ENCODE data around the gene BTG4. TPM values are rescaled to one million over a fixed set of nuclear protein-coding genes. Genes with fewer than 3 reads are reported as not detected.

BTG4 gene
- not detected for total RNA-seq

DNA sequence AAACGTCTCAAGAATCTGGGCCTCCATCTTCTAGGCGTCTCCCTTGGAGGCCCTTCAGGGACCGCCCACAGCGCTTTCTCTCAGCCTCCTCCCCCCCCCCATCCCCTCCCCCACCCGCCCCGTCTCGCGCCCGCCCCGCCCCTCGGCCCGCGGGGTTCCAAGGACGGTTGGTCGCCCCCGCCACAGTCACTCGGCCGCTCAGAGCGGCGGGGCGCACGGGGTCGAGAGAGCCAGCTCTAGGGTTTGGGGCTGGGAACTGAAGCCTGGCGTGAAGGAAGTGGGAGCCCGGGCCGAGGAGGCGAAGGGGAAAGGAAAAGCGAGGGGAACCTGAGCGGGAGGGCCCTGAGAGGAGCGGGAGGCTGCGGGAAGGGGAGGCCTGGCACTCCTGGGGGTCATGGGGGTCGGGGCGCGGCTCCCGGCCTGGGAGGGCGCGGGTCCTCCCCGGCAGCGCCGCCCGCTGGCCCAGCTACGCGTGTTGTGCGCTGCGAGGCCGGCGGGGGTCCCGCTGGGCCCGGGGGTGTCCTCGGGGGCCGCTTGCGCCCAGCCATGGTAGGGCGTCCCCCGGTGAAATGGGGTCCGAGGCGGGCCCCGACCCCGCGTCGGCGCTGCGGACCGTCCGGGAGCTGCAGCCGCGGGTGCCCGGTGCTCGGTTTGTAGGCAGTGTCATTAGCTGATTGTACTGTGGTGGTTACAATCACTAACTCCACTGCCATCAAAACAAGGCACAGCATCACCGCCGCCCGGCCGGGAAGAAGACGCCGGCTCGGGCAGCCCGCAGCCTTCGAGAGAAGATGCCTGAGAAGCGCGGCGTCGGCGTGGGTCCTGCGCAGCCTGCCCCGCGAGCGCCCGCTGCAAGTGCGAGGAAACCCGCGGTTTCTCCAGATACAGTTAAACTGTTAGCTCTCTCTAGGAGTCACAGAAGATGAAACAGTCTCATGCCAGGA is at the start of gene BTG4:
Gene BTG4 (minus strand): TSS at position 91 of the 944 bp plus-strand sequence. CDS start 13,610 bp downstream, outside the sequence.
- H3K27me3 ChIP-seq, result no peaks in the 10 kb centered on the region
- intact Hi-C loops (cut with DNase I), result no loop called here
- peak within 1 kb of the TSS; percentile 56 to 60 for H3K4me3 ChIP-seq
- TF ChIP-seq CTCF (IDR thresholded peaks at IDR 0.05), result no peak
- DNase-seq (ENCODE audit: low spot score in 2 of 2), result no peak
- H3K9me3 ChIP-seq, result no peaks in the 10 kb centered on the region
- peaks cover 0 to 11% of the 10 kb centered on the region in 2 donors for H3K4me1 ChIP-seq
- no peak within 1 kb of the TSS for H3K27ac ChIP-seq
- no peaks in the 10 kb centered on the region for H3K36me3 ChIP-seq

- TF ChIP-seq CTCF (IDR thresholded peaks at IDR 0.05), result no peak
Measured at GRCh38 chr11:111561791-111562325, 49.7 kb upstream of the BTG4 start.

GRCh38 chr11:111561306-111561705 is 49.1 kb upstream of the BTG4 start:
- DNase-seq (ENCODE audit: low spot score in 2 of 2), result no peak
- H3K27ac ChIP-seq, result no peak overlapping the region
- H3K4me1 ChIP-seq, result peaks cover 0 to 6% of the 10 kb centered on the region in 2 donors
- no peak overlapping the region for H3K4me3 ChIP-seq
- H3K9me3 ChIP-seq, result no peaks in the 10 kb centered on the region
- no peaks in the 10 kb centered on the region for H3K27me3 ChIP-seq
- peaks cover 0 to 18% of the 10 kb centered on the region in 2 donors for H3K36me3 ChIP-seq
- intact Hi-C loops (cut with DNase I), result no loop called here
- TF ChIP-seq CTCF (IDR thresholded peaks at IDR 0.05), result no peak

More at GRCh38 chr11:111561791-111562325, 49.7 kb upstream of the BTG4 start:
- Histone ChIP-seq H3K27ac (no peak overlapping the region), H3K36me3 (peaks cover 0 to 15% of the 10 kb centered on the region in 2 donors), H3K27me3 (no peaks in the 10 kb centered on the region), H3K4me1 (peaks cover 0 to 6% of the 10 kb centered on the region in 2 donors), H3K4me3 (no peak overlapping the region), H3K9me3 (no peaks in the 10 kb centered on the region)
- no peak for DNase-seq (ENCODE audit: low spot score in 2 of 2)
- intact Hi-C loops (cut with DNase I), result no loop called here

GRCh38 chr11:111560800-111561199 is 48.6 kb upstream of the BTG4 start:
- no peak for DNase-seq (ENCODE audit: low spot score in 2 of 2)
- no peak overlapping the region for H3K4me3 ChIP-seq
- intact Hi-C loops (cut with DNase I), result no loop called here
- no peaks in the 10 kb centered on the region for H3K27me3 ChIP-seq
- no peaks in the 10 kb centered on the region for H3K9me3 ChIP-seq
- peaks cover 0 to 23% of the 10 kb centered on the region in 2 donors for H3K36me3 ChIP-seq
- H3K27ac ChIP-seq, result no peak overlapping the region
- peaks cover 0 to 6% of the 10 kb centered on the region in 2 donors for H3K4me1 ChIP-seq
- TF ChIP-seq CTCF (IDR thresholded peaks at IDR 0.05), result no peak

DNA sequence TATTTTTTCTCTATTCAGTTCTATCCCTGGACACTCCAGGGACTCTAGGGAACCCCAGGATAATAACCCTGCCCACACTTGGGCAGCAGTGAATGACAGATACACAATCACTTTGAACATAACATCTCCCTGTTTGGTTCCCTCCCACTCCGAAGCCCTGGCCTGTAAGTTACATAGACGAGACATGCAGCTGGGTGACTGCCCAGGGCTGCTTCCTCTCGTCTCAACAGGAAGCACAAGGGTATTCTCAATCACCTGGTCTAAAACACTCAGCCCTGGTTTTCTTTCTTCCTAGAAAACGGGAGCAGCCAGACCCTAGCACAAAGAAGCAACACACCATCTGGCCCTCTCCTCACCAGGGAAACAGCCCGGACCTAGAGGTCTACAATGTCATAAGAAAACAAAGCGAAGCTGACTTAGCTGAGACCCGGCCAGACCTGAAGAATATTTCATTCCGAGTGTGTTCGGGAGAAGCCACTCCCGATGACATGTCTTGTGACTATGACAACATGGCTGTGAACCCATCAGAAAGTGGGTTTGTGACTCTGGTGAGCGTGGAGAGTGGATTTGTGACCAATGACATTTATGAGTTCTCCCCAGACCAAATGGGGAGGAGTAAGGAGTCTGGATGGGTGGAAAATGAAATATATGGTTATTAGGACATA is 47.7 kb upstream of the BTG4 start:
- Histone ChIP-seq H3K4me3 (no peak overlapping the region), H3K27me3 (no peaks in the 10 kb centered on the region), H3K36me3 (peaks cover 0 to 27% of the 10 kb centered on the region in 2 donors), H3K9me3 (no peaks in the 10 kb centered on the region), H3K4me1 (peaks cover 0 to 6% of the 10 kb centered on the region in 2 donors), H3K27ac (no peak overlapping the region)
- DNase-seq (ENCODE audit: low spot score in 2 of 2), result no peak
- TF ChIP-seq CTCF (IDR thresholded peaks at IDR 0.05), result no peak
- intact Hi-C loops (cut with DNase I), result no loop called here
